Suppressor macrophage treated with lipopolysaccharide for 4 hours (primary cell): Measurements from ENCODE around the gene PRRT3.
"Not testable (repeated sequence)": the region's sequence is repeated elsewhere in the genome, so short reads cannot be mapped to it uniquely, and the experiment has no call there.

ENCODE experiments used
- DNase-seq: peaks from one replicate; pipeline ENCODE4 v3.0.0-alpha.2; 2020

PRRT3 gene

GRCh38 chr3:9947025-9947995 is 4.9 kb downstream of the PRRT3 start:
- no peak for DNase-seq

GRCh38 chr3:9946112-9947024 is 5.8 kb downstream of the PRRT3 start:
- DNase-seq: peak; percentile 94

GRCh38 chr3:9945358-9945757 is 6.8 kb downstream of the PRRT3 start:
- DNase-seq: no peak

- DNase-seq: no peak
Observed at GRCh38 chr3:9944271-9944670, 7.9 kb downstream of the PRRT3 start.

GRCh38 chr3:9942934-9943690 is 9.1 kb downstream of the PRRT3 start:
- DNase-seq: no peak

GRCh38 chr3:9942164-9942563 is 10.0 kb downstream of the PRRT3 start:
- no peak for DNase-seq

GRCh38 chr3:9940746-9941145 is 11.5 kb downstream of the PRRT3 start:
- no peak for DNase-seq

- not testable (repeated sequence) for DNase-seq
Observed at GRCh38 chr3:9939906-9940305, 12.3 kb downstream of the PRRT3 start.

- DNase-seq: no peak
Observed at GRCh38 chr3:9938966-9939365, 13.2 kb downstream of the PRRT3 start.

GRCh38 chr3:9937486-9938238 is 14.5 kb downstream of the PRRT3 start:
- DNase-seq: no peak

GRCh38 chr3:9935966-9936510 is 16.2 kb downstream of the PRRT3 start:
- peak; percentile 53 for DNase-seq

GRCh38 chr3:9934993-9935392 is 17.2 kb downstream of the PRRT3 start:
- DNase-seq: no peak

GRCh38 chr3:9934235-9934621 is 18.0 kb downstream of the PRRT3 start:
- DNase-seq: no peak

- DNase-seq: peak; percentile 98
Observed at GRCh38 chr3:9933561-9934234, 18.5 kb downstream of the PRRT3 start, which contains the start of gene CRELD1. Gene CRELD1, plus strand, starts transcription at chr3:9933834. Its CDS starts 605 bp downstream, at chr3:9934439.

GRCh38 chr3:9932843-9933560 is 19.2 kb downstream of the PRRT3 start:
- peak; percentile 87 for DNase-seq

GRCh38 chr3:9932535-9932842 is 19.7 kb downstream of the PRRT3 start:
- DNase-seq: no peak

- DNase-seq: no peak
Observed at GRCh38 chr3:9930804-9931418, 21.3 kb downstream of the PRRT3 start.

GRCh38 chr3:9928158-9928557 is 24.1 kb downstream of the PRRT3 start:
- no peak for DNase-seq

- DNase-seq: no peak
Observed at GRCh38 chr3:9918261-9919038, 33.8 kb downstream of the PRRT3 start.
